ENCODE measurements around the gene SLC22A2.

Gene SLC22A2

DNA sequence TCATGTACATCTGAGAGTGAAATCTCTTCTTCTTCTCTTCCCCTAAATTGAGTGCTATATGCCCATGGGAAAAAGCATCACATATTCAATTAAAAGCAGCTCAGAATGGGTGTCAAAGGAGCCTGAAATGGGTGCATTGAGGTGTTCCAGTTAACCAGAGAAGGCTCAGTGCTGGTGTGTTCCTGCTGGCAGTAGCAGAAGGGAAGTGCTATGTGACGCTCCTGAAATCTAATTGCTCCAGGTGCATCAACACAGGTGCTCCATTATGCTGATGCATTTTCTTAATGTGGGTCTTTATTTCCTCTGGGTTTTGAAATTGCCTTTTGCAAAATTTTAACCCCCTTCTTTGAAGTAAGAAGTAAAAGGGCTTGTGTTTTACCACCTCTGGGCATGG lies 17.9 kb downstream of the SLC22A2 start:
- no peak for DNase-seq
- no peak overlapping the region for H3K14ac ChIP-seq (ENCODE audit: low read length in 2 of 2)
- no peak overlapping the region for H3K4me3 ChIP-seq (ENCODE audit: insufficient read depth in 1 of 2, low read depth in 1 of 2, low read length in 2 of 2)
- 67% methylated on average over 1 of the region's 1 CpG for WGBS
- H3K9me3 ChIP-seq (ENCODE audit: control insufficient read depth, low read length) = peaks cover 3% of the 10 kb centered on the region
- no peak overlapping the region for H3K23ac ChIP-seq (ENCODE audit: low read length in 2 of 2)
- H2BK12ac ChIP-seq (ENCODE audit: low read length in 2 of 2) = no peak overlapping the region
- H3K27ac ChIP-seq (ENCODE audit: low read length, poor library complexity, severe bottlenecking) = no peak overlapping the region
- no peak overlapping the region for H3K4me2 ChIP-seq (ENCODE audit: low read length, poor library complexity, severe bottlenecking)
- peak overlapping the region; percentile 68 for H2AK5ac ChIP-seq (ENCODE audit: low read length, severe bottlenecking)
- no peaks in the 10 kb centered on the region for H3K36me3 ChIP-seq (ENCODE audit: control insufficient read depth in 1 of 2, insufficient read depth in 2 of 2, low read depth in 1 of 2, low read length in 2 of 2)
- no peak overlapping the region for H2BK5ac ChIP-seq (ENCODE audit: low read depth, low read length, poor library complexity, severe bottlenecking)
- H2BK120ac ChIP-seq (ENCODE audit: low read depth, low read length) = no peak overlapping the region
- H3K9ac ChIP-seq (ENCODE audit: low read length) = no peak overlapping the region
- no peak overlapping the region for H3K18ac ChIP-seq (ENCODE audit: low read depth in 1 of 2, low read length in 2 of 2)
- no peak overlapping the region for H4K91ac ChIP-seq (ENCODE audit: low read length)
- H4K8ac ChIP-seq (ENCODE audit: low read length) = no peak overlapping the region
- H3K27me3 ChIP-seq (ENCODE audit: control insufficient read depth in 1 of 2, insufficient read depth in 1 of 2, low read length in 2 of 2) = no peaks in the 10 kb centered on the region
- H2AFZ ChIP-seq (ENCODE audit: low read depth, low read length) = no peak overlapping the region
- H3K4ac ChIP-seq (ENCODE audit: low read depth in 1 of 2, low read length in 2 of 2) = no peak overlapping the region
- H3K4me1 ChIP-seq (ENCODE audit: control insufficient read depth, insufficient read depth, low read depth, low read length) = peaks cover 1% of the 10 kb centered on the region
- H3K79me1 ChIP-seq (replicated peaks; ENCODE audit: low read length, poor library complexity, severe bottlenecking) = no peaks in the 10 kb centered on the region
- no peak overlapping the region for H2BK15ac ChIP-seq (ENCODE audit: low read depth, poor library complexity, severe bottlenecking)

DNA sequence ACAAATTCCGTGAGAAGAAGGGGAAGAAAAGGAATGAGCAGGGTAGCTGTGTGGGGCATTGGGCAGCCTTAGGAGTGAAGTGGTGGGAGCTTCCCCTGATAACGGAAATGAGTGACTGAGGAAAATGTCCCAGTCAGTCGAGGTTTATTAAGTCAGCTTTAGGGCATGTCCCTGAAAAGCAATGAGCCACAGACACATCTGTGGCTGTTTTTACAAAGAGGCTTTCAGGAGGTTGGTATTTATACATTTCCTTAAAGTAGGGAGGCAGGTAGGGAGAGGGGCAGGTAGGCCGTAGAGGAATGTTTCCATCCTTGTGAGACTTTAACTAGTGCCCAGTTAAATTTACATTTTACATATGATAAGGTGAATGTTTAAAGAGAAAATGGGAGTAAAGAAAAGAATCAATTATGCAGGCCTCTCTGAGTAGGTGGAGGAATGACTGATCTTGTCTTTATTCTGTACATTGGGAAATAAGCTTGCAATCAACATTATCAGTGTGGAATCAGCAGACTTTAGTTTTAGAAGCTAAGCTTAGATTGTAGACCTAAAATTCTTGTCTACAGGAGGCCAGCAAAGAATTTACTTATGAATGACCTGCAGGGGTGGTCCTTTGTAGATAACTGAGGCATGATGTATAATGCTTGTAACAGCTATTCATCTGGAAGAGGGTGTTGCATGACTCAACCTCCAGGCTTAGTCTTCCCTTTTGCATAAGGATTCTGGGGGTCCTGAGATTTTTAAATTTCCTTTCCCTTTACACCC lies 18.5 kb downstream of the SLC22A2 start:
- no peak overlapping the region for H3K4me3 ChIP-seq (ENCODE audit: insufficient read depth in 1 of 2, low read depth in 1 of 2, low read length in 2 of 2)
- WGBS = 60% methylated on average over 4 of the region's 4 CpGs
- no peak overlapping the region for H3K4me2 ChIP-seq (ENCODE audit: low read length, poor library complexity, severe bottlenecking)
- no peak overlapping the region for H4K91ac ChIP-seq (ENCODE audit: low read length)
- H2AK5ac ChIP-seq (ENCODE audit: low read length, severe bottlenecking) = peak overlapping the region; percentile 76
- H3K9ac ChIP-seq (ENCODE audit: low read length) = no peak overlapping the region
- H4K8ac ChIP-seq (ENCODE audit: low read length) = no peak overlapping the region
- no peak overlapping the region for H2AFZ ChIP-seq (ENCODE audit: low read depth, low read length)
- H3K4me1 ChIP-seq (ENCODE audit: control insufficient read depth, insufficient read depth, low read depth, low read length) = peaks cover 1% of the 10 kb centered on the region
- no peak overlapping the region for H2BK120ac ChIP-seq (ENCODE audit: low read depth, low read length)
- H3K18ac ChIP-seq (ENCODE audit: low read depth in 1 of 2, low read length in 2 of 2) = no peak overlapping the region
- H3K36me3 ChIP-seq (ENCODE audit: control insufficient read depth in 1 of 2, insufficient read depth in 2 of 2, low read depth in 1 of 2, low read length in 2 of 2) = no peaks in the 10 kb centered on the region
- H3K27me3 ChIP-seq (ENCODE audit: control insufficient read depth in 1 of 2, insufficient read depth in 1 of 2, low read length in 2 of 2) = no peaks in the 10 kb centered on the region
- no peak overlapping the region for H2BK12ac ChIP-seq (ENCODE audit: low read length in 2 of 2)
- no peak overlapping the region for H3K4ac ChIP-seq (ENCODE audit: low read depth in 1 of 2, low read length in 2 of 2)
- H3K27ac ChIP-seq (ENCODE audit: low read length, poor library complexity, severe bottlenecking) = no peak overlapping the region
- H2BK15ac ChIP-seq (ENCODE audit: low read depth, poor library complexity, severe bottlenecking) = no peak overlapping the region
- no peaks in the 10 kb centered on the region for H3K79me1 ChIP-seq (replicated peaks; ENCODE audit: low read length, poor library complexity, severe bottlenecking)
- no peak overlapping the region for H3K14ac ChIP-seq (ENCODE audit: low read length in 2 of 2)
- no peak for DNase-seq
- H2BK5ac ChIP-seq (ENCODE audit: low read depth, low read length, poor library complexity, severe bottlenecking) = no peak overlapping the region
- H3K9me3 ChIP-seq (ENCODE audit: control insufficient read depth, low read length) = peaks cover 9% of the 10 kb centered on the region
- no peak overlapping the region for H3K23ac ChIP-seq (ENCODE audit: low read length in 2 of 2)

DNA sequence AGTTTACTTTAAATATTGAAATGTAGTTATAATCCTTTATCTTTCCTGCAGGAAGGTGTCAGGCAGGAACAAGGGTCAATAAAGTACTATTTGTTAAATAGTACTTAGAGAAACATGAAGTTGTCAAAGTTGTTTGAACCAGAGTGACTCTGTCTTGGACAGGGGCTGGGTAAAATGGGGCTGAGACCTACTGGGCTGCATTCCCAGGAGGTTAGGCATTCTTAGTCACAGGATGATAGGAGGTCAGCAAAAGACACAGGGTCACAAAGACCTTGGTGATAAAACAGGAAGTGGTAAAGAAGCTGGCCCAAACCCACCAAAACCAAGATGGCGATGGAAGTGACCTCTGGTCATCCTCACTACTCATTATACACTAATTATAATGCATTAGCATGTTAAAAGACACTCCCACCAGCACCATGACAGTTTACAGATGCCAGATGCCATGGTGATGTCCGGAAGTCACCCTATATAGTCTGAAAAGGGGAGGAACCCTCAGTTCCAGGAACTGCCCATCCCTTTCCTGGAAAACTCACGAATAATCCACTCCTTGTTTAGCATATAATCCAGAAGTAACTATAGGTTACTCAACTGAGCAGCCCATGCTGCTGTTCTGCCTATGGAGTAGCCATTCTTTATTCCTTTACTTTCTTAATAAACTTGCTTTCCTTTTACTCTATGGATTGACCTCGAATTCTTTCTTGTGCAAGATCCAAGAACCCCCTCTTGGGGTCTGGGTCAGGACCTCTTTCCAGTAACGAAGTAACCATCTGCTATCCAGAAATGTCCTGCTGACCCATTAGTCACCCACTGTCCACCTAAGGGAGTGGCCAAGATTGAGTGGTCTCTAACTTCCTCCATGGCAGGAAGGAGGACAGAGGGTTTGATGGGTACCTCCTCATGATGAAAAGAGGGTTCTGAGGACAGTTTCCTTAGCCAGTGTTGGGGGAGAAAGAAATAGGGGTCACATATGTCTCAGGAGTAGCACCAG lies 19.6 kb downstream of the SLC22A2 start:
- Histone ChIP-seq H2BK12ac (ENCODE audit: low read length in 2 of 2) (no peak overlapping the region), H2BK15ac (ENCODE audit: low read depth, poor library complexity, severe bottlenecking) (no peak overlapping the region), H3K4me1 (ENCODE audit: control insufficient read depth, insufficient read depth, low read depth, low read length) (peaks cover 1% of the 10 kb centered on the region)

DNA sequence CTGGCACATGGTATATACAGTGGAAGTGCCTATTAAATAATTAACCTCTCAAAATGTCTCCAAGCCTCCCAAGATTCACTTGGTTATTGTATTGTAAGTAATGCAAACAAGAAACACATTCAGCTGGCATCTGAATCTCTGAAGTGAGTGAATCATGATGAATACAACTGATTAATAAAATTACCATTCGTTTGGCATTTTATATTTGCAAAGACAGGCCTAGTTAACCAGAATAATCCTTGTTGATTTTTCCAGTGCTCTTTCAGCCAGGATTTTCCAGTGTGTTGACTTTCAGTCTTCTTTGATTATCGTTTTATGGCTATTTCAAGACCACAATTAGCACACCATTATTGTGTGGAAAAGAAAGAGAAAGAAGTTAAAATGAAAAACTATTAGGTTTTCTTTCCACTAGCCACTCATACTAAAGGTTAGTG lies 20.3 kb downstream of the SLC22A2 start:
- H3K36me3 ChIP-seq (ENCODE audit: control insufficient read depth in 1 of 2, insufficient read depth in 2 of 2, low read depth in 1 of 2, low read length in 2 of 2) = no peaks in the 10 kb centered on the region

More for the DNA sequence above, 19.6 kb downstream of the SLC22A2 start:
- H3K9ac ChIP-seq (ENCODE audit: low read length) = no peak overlapping the region
- no peak for DNase-seq
- H3K36me3 ChIP-seq (ENCODE audit: control insufficient read depth in 1 of 2, insufficient read depth in 2 of 2, low read depth in 1 of 2, low read length in 2 of 2) = no peaks in the 10 kb centered on the region
- H3K4me2 ChIP-seq (ENCODE audit: low read length, poor library complexity, severe bottlenecking) = no peak overlapping the region
- H3K79me1 ChIP-seq (replicated peaks; ENCODE audit: low read length, poor library complexity, severe bottlenecking) = no peaks in the 10 kb centered on the region
- WGBS = 59% methylated on average over 5 of the region's 5 CpGs
- no peak overlapping the region for H2AFZ ChIP-seq (ENCODE audit: low read depth, low read length)
- H2BK120ac ChIP-seq (ENCODE audit: low read depth, low read length) = no peak overlapping the region
- no peak overlapping the region for H3K23ac ChIP-seq (ENCODE audit: low read length in 2 of 2)
- H3K4me3 ChIP-seq (ENCODE audit: insufficient read depth in 1 of 2, low read depth in 1 of 2, low read length in 2 of 2) = no peak overlapping the region
- no peak overlapping the region for H2BK5ac ChIP-seq (ENCODE audit: low read depth, low read length, poor library complexity, severe bottlenecking)
- no peak overlapping the region for H3K14ac ChIP-seq (ENCODE audit: low read length in 2 of 2)
- no peak overlapping the region for H3K4ac ChIP-seq (ENCODE audit: low read depth in 1 of 2, low read length in 2 of 2)
- no peaks in the 10 kb centered on the region for H3K27me3 ChIP-seq (ENCODE audit: control insufficient read depth in 1 of 2, insufficient read depth in 1 of 2, low read length in 2 of 2)
- no peak overlapping the region for H4K91ac ChIP-seq (ENCODE audit: low read length)
- no peak overlapping the region for H4K8ac ChIP-seq (ENCODE audit: low read length)
- peaks cover 11% of the 10 kb centered on the region for H3K9me3 ChIP-seq (ENCODE audit: control insufficient read depth, low read length)
- H2AK5ac ChIP-seq (ENCODE audit: low read length, severe bottlenecking) = peak overlapping the region; percentile 76
- H3K27ac ChIP-seq (ENCODE audit: low read length, poor library complexity, severe bottlenecking) = no peak overlapping the region
- no peak overlapping the region for H3K18ac ChIP-seq (ENCODE audit: low read depth in 1 of 2, low read length in 2 of 2)

More for the DNA sequence above, 20.3 kb downstream of the SLC22A2 start:
- Histone ChIP-seq H3K4me1 (ENCODE audit: control insufficient read depth, insufficient read depth, low read depth, low read length) (peaks cover 1% of the 10 kb centered on the region), H2BK15ac (ENCODE audit: low read depth, poor library complexity, severe bottlenecking) (no peak overlapping the region), H3K18ac (ENCODE audit: low read depth in 1 of 2, low read length in 2 of 2) (no peak overlapping the region), H3K27me3 (ENCODE audit: control insufficient read depth in 1 of 2, insufficient read depth in 1 of 2, low read length in 2 of 2) (no peaks in the 10 kb centered on the region), H2AK5ac (ENCODE audit: low read length, severe bottlenecking) (no peak overlapping the region), H3K23ac (ENCODE audit: low read length in 2 of 2) (no peak overlapping the region), H3K9me3 (ENCODE audit: control insufficient read depth, low read length) (peaks cover 11% of the 10 kb centered on the region), H2BK12ac (ENCODE audit: low read length in 2 of 2) (no peak overlapping the region), H3K9ac (ENCODE audit: low read length) (no peak overlapping the region), H3K14ac (ENCODE audit: low read length in 2 of 2) (no peak overlapping the region), H3K27ac (ENCODE audit: low read length, poor library complexity, severe bottlenecking) (peak overlapping the region; percentile 69), H4K8ac (ENCODE audit: low read length) (no peak overlapping the region), H3K4me2 (ENCODE audit: low read length, poor library complexity, severe bottlenecking) (no peak overlapping the region), H4K91ac (ENCODE audit: low read length) (no peak overlapping the region), H3K79me1 (replicated peaks; ENCODE audit: low read length, poor library complexity, severe bottlenecking) (no peaks in the 10 kb centered on the region), H2AFZ (ENCODE audit: low read depth, low read length) (no peak overlapping the region), H2BK5ac (ENCODE audit: low read depth, low read length, poor library complexity, severe bottlenecking) (no peak overlapping the region), H3K4ac (ENCODE audit: low read depth in 1 of 2, low read length in 2 of 2) (no peak overlapping the region), H3K4me3 (ENCODE audit: insufficient read depth in 1 of 2, low read depth in 1 of 2, low read length in 2 of 2) (no peak overlapping the region), H2BK120ac (ENCODE audit: low read depth, low read length) (no peak overlapping the region)
- no peak for DNase-seq
- 40% methylated on average over 1 of the region's 2 CpGs for WGBS
